Lower leg skin (tissue), 4 donors: ENCODE data around the gene SEC14L1. TPM values are rescaled to one million over a fixed set of nuclear protein-coding genes. Genes with fewer than 3 reads are reported as not detected.

Experiments used
- DNase-seq, 2 donors: peaks; one replicate each; pipeline ENCODE4 v3.0.0-alpha.2; 2019; ENCODE audit warnings: low spot score in 2 of 2
- H3K4me3 ChIP-seq: fragments of 200-600 bp; sonication (generic); 2 replicates; pipeline ENCODE4 v1.5.1; 2017; ENCODE audit warnings: mild to moderate bottlenecking, low read depth; ENCODE audit not compliant: poor library complexity, severe bottlenecking
- POLR2A ChIP-seq, 2 donors: fragments of 450-650 bp; IDR thresholded peaks; one replicate each; pipeline ENCODE4 v1.6.1; 2016 to 2017; ENCODE audit warnings: antibody characterized with exemption in 2 of 2, mild to moderate bottlenecking in 1 of 2, moderate library complexity in 1 of 2
- WGBS, 2 donors: methylation state at CpG; one replicate each; pipeline ENCODE4 v1.1.5; 2018; 5-methylcytosine and 5-hydroxymethylcytosine counted together
- intact Hi-C: fragments of 100-400 bp; cut with DNase I; formaldehyde crosslinking; loops from one replicate; pipeline ENCODE4 v1.15.0; 2023; ENCODE audit warnings: low total_unique reads
- total RNA-seq, 4 donors: library from RNA; depleted of rRNA; stranded (reverse); fragments of >200 nt; gene quantifications; one replicate each; pipeline ENCODE4 v1.1.0, GENCODE V29; 2016
- TF ChIP-seq, protein P1 (sequence below), 3 donors: fragments of 450-650 bp; IDR thresholded peaks; one replicate each; pipeline ENCODE4 v1.5.1; 2016; ENCODE audit warnings: antibody characterized with exemption in 3 of 3, mild to moderate bottlenecking in 3 of 3, moderate library complexity in 2 of 3

SEC14L1 gene
- total RNA-seq, 4 donors from 2014 or later = 19.1 to 59.5 (median 46.3) TPM

DNA sequence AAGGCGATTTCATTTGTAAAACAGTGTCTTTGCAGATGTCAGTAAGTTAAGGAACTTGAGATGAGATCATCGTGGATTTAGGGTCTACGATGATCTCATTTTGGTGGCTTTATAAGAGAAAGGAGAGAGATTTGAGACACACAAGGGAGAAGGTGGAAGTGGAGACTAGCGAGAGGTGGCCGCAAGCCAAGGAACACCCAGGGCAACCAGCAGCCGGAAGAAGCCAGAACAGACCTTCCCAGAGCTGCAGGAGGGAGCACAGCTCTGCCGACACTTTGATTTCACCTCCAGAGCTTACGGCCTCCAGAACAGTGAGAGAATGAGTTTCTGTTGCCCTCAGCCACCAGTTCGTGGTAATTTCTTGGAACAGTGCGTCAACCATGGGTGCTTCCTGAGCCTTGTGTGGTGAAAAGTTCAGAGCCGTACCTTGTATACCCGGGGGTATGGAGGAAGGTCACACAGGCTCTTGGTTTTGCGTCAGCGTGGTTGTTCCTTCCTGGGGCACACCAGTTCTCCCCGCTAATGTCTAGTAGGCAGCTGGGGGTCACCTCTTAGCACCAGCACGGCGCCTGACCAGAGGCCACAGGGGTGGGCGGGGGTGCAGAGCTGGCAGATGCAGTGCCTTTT is 12.9 kb upstream of the SEC14L1 start:
- DNase-seq = peak; percentile 65 to 90
- 45 to 54% methylated on average over 18 of the region's 18 CpGs for WGBS, 2 donors
- no peak overlapping the region for H3K4me3 ChIP-seq
- TF ChIP-seq POLR2A (IDR thresholded peaks at IDR 0.05) = no peak
- TF ChIP-seq, protein P1, sequence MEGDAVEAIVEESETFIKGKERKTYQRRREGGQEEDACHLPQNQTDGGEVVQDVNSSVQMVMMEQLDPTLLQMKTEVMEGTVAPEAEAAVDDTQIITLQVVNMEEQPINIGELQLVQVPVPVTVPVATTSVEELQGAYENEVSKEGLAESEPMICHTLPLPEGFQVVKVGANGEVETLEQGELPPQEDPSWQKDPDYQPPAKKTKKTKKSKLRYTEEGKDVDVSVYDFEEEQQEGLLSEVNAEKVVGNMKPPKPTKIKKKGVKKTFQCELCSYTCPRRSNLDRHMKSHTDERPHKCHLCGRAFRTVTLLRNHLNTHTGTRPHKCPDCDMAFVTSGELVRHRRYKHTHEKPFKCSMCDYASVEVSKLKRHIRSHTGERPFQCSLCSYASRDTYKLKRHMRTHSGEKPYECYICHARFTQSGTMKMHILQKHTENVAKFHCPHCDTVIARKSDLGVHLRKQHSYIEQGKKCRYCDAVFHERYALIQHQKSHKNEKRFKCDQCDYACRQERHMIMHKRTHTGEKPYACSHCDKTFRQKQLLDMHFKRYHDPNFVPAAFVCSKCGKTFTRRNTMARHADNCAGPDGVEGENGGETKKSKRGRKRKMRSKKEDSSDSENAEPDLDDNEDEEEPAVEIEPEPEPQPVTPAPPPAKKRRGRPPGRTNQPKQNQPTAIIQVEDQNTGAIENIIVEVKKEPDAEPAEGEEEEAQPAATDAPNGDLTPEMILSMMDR (IDR thresholded peaks at IDR 0.05) = no peak
- intact Hi-C loops = no loop called here

DNA sequence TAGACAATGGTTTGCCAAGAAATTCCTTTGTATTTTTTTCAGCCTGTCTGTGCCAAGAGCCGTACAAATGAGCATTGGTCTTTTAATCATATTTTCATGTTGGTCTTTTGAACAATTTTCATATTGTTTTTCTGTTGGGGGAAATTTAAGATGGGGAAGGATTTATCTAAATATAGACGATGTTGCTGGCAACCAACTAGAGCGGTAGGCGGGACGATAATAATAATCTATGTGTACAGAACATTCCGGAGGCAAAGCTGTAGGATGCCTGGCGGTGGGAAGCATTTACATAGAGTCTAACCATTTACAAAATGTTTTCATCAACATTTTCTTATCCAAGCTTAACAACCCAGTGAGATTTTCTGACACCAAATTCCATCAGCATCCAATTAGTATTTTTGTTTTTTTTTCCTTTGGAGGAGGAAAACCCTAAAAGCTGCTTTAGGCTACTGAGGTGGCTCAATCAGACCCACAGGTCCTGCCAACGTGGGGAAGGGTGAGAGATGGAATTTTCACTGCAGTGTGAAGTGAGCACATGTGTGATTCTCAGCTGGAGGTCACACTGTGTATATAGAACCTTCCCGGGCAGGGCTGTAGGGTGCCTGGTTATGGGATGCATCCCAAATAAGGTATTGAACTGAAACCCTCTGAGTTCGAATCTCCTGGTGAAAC is 11.7 kb upstream of the SEC14L1 start:
- no peak overlapping the region for H3K4me3 ChIP-seq
- intact Hi-C loops = no loop called here
- TF ChIP-seq, protein P1 (IDR thresholded peaks at IDR 0.05) = no peak
- TF ChIP-seq POLR2A (IDR thresholded peaks at IDR 0.05) = no peak
- WGBS, 2 donors = 22% methylated on average over 10 of the region's 10 CpGs
- DNase-seq = no peak

DNA sequence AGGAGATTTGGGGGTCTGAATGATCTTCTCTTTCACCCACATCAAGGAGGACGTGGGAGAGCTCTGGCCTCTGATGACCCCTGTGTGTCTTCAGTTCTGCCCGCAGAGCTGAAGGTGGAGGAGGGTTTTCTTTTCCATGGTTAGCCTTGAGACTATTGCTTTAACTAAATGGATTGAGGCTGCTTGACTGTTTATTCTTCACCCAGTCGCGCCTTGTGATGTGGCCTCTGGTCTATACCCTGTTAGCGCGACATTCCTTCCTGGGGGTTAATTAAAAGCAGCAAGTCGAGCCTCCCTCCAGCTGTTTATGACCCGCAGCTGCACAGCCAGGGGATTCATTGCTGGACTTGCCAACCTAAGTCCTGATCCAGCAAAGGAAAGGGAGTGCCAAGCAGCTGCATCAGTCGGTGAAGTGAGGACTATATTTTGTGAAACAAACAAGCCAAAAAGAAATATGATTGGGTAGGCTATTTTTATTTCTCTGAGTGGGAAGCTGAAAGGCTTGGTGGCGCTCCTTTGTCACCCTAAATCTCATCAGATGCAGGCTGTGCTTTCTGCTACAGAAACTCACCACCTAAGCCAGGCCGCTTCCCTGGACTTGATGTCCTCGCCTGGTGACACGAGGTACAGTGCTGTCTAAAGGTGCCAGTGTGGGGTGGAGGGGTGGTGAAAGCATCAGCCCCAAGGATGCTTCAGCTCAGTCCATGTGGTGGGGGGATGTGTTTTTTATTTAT is 11.0 kb upstream of the SEC14L1 start:
- no peak overlapping the region for H3K4me3 ChIP-seq
- WGBS, 2 donors = 25 to 30% methylated on average over 13 of the region's 13 CpGs
- TF ChIP-seq, protein P1 (IDR thresholded peaks at IDR 0.05) = no peak
- no peak for TF ChIP-seq POLR2A (IDR thresholded peaks at IDR 0.05)
- DNase-seq = no peak
- intact Hi-C loops = no loop called here

DNA sequence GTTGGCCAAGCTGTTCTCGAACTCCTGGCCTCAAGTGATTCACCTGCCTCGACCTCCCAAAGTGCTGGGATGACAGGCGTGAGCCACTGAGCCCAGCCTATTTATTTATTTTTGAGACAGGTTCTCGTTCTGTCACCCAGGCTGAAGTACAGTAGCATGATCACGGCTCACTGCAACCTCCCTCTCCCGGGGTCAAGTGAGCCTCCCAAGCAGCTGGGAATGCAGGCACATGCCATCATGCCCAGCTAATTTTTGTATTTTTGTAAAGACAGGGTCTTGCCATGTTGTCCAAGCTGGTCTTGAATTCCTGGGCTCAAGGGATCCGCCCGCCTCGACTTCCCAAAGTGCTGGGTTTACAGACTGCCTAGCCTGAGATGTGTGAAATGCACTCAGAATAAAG is 10.2 kb upstream of the SEC14L1 start:
- WGBS, 2 donors = 95 to 97% methylated on average over 9 of the region's 9 CpGs
- intact Hi-C loops = no loop called here
- no peak overlapping the region for H3K4me3 ChIP-seq
- no peak for TF ChIP-seq POLR2A (IDR thresholded peaks at IDR 0.05)
- TF ChIP-seq, protein P1 (IDR thresholded peaks at IDR 0.05) = no peak
- no peak for DNase-seq

DNA sequence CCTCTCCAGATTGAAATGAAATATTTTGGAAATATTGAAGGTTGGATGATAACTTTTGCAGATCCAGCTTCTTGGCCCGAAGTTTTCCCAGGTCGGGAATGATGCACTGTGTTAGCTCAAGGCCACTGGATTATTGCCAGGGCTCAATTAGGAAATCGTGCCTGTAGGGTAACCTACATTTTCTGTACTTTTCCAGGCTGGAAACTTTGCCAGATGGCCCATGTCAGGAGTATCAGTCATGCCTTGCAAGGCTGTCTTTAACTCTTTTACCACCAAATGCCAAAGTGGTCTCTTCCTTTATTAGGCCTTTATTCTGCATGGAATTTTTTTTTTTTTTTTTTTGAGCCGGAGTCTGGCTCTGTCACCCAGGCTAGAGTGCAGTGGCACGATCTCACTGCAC is 8.9 kb upstream of the SEC14L1 start:
- intact Hi-C loops = no loop called here
- no peak for TF ChIP-seq POLR2A (IDR thresholded peaks at IDR 0.05)
- TF ChIP-seq, protein P1 (IDR thresholded peaks at IDR 0.05) = no peak
- 29 to 48% methylated on average over 5 of the region's 5 CpGs for WGBS, 2 donors
- no peak for DNase-seq
- H3K4me3 ChIP-seq = no peak overlapping the region
